ENCODE measurements around the gene ABL1.

Gene ABL1

GRCh38 chr9:130866474-130866965 is 31.5 kb downstream of the ABL1 start:
- peak overlapping the region; percentile 26 for H3K4me3 ChIP-seq (ENCODE audit: low read length)
- peak; percentile 46 for DNase-seq (ENCODE audit: low read depth, low spot score)

DNA sequence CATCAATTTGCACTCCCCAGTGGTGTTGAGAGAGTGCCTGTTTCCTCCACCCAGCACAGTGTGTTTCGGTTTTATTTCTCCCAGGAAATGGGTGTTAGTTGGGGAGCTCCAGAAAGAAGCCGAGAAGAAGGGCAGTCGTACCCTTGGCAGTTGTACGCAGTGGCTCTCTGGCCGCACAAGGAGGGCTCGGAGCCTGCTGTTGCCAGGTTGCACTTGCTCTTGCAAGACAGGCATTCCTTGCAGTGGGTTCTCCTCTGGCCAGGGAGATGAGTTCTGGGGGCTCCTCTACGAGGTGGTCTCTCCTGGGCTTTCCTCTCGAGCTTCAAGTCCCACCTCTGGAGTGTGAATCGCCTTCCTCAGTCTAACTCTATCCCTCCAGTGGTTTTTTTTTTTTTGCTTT is 32.5 kb downstream of the ABL1 start:
- no peak overlapping the region for H3K4me3 ChIP-seq (ENCODE audit: low read length)
- DNase-seq (ENCODE audit: low read depth, low spot score) = no peak

- no peak overlapping the region for H3K4me3 ChIP-seq (ENCODE audit: low read length)
- peak; percentile 23 for DNase-seq (ENCODE audit: low read depth, low spot score)
These were observed 33.2 kb downstream of the ABL1 start for GRCh38 chr9:130868230-130868629.

GRCh38 chr9:130869250-130869649 is 34.2 kb downstream of the ABL1 start:
- H3K4me3 ChIP-seq (ENCODE audit: low read length) = no peak overlapping the region
- no peak for DNase-seq (ENCODE audit: low read depth, low spot score)

DNA sequence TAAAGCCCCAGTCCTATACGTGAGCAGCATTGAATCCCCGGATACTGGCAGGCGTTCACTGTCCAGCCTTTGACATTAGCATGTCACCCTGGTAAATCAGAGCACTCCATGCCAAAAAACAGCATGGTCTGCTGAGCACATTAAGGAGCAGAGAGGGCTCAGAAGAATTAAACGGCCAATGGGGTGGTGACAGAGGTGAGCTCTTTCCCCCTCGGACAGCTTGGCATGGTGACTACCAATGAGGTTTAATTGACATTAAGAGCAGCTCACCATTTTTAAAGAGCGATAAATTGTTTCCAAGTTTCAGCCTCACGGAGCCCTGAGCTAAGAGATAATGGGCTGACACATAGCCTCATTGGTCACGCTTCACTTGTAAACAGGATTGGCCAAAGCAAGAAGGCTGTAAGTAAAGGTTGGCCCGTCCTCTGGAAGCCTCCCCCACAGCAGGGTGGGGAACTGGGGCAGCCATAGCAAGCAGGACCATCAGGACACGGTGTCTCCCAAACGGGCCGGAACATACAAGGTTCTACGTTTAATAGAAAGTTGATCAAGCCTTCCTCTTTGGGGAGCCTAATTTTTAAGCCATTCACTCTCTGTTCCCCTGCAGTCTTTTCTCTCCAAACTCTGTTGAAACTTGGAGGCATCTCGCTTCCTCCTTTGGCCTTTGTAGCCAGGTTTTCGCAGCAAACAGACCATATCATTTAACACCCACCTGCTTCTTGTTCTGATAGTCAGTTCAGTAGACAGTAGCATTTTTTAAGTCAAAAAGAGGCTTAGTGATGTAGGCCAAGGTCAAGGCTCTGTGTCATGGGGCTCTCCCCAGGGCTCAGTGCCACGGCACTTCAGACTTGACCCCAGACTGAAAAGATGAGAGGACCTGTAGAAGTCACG is 35.7 kb downstream of the ABL1 start:
- no peak overlapping the region for H3K4me3 ChIP-seq (ENCODE audit: low read length)
- no peak for DNase-seq (ENCODE audit: low read depth, low spot score)

DNA sequence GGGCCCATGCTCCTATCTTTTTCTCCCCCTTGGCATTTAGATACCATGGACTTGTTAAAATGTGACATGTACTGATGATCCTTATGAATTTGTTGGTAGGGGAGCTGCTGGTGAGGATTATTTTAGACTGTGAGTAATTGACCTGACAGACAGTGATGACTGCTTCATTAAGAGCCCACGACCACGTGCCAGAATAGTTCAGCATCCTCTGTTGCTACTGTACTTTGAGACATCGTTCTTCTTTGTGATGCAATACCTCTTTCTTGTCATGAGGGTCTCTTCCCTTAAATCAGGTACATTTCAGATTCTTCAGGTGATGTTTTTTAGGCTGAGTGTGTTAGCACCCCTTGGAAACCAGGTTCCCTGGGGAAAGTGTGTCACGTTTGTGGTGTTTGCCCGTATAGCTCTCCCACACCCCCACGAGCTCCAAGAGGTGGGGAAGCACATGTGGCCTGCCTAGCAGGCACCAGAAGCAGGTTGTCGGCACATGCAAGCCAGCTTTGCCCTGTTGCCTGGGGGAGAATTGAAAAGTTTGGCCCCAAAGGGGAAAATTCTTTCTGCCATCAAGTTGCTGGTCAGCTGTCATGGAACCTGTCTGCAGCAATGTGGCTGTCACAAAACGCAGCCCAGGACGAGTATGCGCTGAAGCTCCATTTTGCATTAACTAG is 36.5 kb downstream of the ABL1 start:
- no peak overlapping the region for H3K4me3 ChIP-seq (ENCODE audit: low read length)
- DNase-seq (ENCODE audit: low read depth, low spot score) = no peak

- no peak overlapping the region for H3K4me3 ChIP-seq (ENCODE audit: low read length)
- DNase-seq (ENCODE audit: low read depth, low spot score) = no peak
These were observed 37.0 kb downstream of the ABL1 start for GRCh38 chr9:130872093-130872492.

- no peak for DNase-seq (ENCODE audit: low read depth, low spot score)
- no peak overlapping the region for H3K4me3 ChIP-seq (ENCODE audit: low read length)
These were observed 37.5 kb downstream of the ABL1 start for GRCh38 chr9:130872508-130872907.

DNA sequence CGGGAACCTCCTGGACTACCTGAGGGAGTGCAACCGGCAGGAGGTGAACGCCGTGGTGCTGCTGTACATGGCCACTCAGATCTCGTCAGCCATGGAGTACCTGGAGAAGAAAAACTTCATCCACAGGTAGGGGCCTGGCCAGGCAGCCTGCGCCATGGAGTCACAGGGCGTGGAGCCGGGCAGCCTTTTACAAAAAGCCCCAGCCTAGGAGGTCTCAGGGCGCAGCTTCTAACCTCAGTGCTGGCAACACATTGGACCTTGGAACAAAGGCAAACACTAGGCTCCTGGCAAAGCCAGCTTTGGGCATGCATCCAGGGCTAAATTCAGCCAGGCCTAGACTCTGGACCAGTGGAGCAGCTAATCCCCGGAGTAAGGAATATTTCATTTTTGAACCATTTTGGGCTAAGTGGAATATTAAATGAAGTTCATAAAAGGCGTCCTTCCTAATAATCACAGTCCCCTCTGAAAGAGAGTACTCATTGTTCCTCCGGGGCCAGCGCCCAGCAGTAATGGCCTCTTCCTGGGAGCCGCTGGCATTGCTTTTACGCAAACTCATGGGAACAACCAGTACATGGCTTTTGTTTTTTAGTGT is 38.0 kb downstream of the ABL1 start:
- no peak for DNase-seq (ENCODE audit: low read depth, low spot score)
- H3K4me3 ChIP-seq (ENCODE audit: low read length) = no peak overlapping the region

- H3K4me3 ChIP-seq (ENCODE audit: low read length) = no peak overlapping the region
- DNase-seq (ENCODE audit: low read depth, low spot score) = no peak
These were observed 38.9 kb downstream of the ABL1 start for GRCh38 chr9:130873966-130874365.

DNA sequence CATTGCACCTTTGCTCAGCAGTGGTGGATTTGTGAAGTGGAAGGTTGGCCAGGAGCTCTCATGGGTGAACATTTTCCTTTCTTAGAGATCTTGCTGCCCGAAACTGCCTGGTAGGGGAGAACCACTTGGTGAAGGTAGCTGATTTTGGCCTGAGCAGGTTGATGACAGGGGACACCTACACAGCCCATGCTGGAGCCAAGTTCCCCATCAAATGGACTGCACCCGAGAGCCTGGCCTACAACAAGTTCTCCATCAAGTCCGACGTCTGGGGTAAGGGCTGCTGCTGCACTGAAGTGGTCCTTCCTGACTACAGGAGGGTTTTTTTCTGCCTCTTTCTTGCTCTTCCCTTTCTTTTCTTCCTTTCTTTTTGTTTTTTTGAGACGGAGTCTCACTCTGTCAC is 39.7 kb downstream of the ABL1 start:
- DNase-seq (ENCODE audit: low read depth, low spot score) = no peak
- H3K4me3 ChIP-seq (ENCODE audit: low read length) = no peak overlapping the region

- H3K4me3 ChIP-seq (ENCODE audit: low read length) = no peak overlapping the region
- no peak for DNase-seq (ENCODE audit: low read depth, low spot score)
These were observed 42.2 kb downstream of the ABL1 start for GRCh38 chr9:130877300-130877699.

DNA sequence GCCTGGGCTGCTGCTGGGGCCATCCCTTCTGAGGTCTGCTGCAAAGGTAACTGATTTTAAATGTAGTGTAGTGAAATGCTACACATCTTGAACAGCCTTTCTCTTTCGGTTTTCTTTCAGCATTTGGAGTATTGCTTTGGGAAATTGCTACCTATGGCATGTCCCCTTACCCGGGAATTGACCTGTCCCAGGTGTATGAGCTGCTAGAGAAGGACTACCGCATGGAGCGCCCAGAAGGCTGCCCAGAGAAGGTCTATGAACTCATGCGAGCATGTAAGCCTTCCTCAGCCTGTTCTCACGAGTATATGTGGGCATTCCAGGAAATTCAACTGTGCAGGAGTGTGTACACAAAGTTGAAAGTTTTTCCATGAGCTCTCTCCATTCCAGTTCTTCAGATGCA is 43.2 kb downstream of the ABL1 start:
- no peak overlapping the region for H3K4me3 ChIP-seq (ENCODE audit: low read length)
- DNase-seq (ENCODE audit: low read depth, low spot score) = no peak

DNA sequence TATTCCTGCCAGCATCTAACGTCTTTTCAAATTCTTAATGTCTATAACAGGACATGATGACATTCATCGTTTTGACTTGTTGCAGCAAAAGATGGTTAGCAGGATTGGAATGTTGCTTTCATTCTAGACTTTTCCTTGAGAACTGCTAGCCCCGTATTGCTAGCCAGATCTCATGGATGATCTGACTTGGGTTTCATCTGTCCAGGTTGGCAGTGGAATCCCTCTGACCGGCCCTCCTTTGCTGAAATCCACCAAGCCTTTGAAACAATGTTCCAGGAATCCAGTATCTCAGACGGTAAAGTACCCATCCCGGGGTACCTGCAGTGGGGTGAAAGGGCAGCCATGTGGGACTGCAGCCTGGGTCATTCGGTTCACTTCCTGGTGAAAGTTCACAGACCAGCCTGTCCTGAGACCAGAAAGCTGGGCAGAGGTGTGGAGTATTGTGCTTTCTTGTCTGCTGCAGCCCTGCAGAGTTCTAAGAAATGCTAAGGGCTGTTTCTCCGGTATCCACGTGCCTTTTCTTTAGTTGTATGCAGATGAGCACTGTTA is 44.9 kb downstream of the ABL1 start:
- H3K4me3 ChIP-seq (ENCODE audit: low read length) = no peak overlapping the region

DNA sequence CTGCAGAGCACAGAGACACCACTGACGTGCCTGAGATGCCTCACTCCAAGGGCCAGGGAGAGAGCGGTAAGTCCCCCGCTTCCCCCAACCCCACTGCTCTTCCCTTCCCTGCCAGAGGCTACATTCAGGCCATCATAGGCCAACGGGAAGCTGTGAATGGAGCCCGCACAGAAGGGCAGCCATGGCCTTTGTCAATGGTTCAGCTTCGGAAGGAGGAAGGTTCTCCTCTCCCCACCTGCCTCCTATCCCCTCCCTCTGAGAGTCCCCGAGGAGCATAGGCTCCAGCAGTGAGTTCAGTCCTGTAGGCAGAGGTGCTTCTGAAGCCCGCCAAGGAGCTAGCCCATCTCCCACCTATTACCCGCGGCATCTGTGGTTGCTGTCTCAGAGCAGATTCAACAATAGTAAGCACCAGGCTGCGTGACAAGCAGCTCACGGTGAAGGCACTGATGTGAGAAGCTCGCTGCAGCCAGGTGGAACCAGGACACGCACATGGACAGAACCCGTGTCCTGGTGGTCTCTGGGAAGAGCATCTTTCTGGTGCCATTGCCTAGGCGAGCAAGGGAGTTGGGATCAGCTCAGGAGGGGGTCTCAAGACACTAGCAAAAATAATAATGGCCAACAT is 45.7 kb downstream of the ABL1 start:
- no peak for DNase-seq (ENCODE audit: low read depth, low spot score)
- H3K4me3 ChIP-seq (ENCODE audit: low read length) = no peak overlapping the region

More for the DNA sequence above, 44.9 kb downstream of the ABL1 start:
- no peak for DNase-seq (ENCODE audit: low read depth, low spot score)

GRCh38 chr9:130881516-130881915 is 46.5 kb downstream of the ABL1 start:
- no peak for DNase-seq (ENCODE audit: low read depth, low spot score)
- no peak overlapping the region for H3K4me3 ChIP-seq (ENCODE audit: low read length)

- no peak overlapping the region for H3K4me3 ChIP-seq (ENCODE audit: low read length)
- no peak for DNase-seq (ENCODE audit: low read depth, low spot score)
These were observed 47.7 kb downstream of the ABL1 start for GRCh38 chr9:130882696-130883225.

DNA sequence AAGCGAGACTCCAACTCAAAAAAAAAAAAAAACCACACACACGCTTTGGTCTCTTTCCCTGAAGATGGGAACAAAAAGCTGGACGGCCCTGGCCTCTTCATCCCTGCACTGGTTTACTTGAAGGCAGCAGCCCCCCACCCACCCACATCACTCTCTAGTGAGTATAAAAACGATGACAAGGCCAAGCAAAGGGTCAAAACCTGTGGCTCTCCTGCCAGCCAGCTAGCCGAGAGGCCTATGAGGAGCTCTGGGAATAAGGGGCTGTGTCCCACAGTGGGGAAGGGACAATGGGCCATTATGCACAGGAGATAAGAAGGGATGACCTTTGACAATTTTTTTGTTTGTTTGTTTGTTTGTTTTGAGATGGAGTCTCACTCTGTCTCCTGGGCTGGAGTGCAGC is 48.4 kb downstream of the ABL1 start:
- H3K4me3 ChIP-seq (ENCODE audit: low read length) = no peak overlapping the region
- DNase-seq (ENCODE audit: low read depth, low spot score) = no peak

DNA sequence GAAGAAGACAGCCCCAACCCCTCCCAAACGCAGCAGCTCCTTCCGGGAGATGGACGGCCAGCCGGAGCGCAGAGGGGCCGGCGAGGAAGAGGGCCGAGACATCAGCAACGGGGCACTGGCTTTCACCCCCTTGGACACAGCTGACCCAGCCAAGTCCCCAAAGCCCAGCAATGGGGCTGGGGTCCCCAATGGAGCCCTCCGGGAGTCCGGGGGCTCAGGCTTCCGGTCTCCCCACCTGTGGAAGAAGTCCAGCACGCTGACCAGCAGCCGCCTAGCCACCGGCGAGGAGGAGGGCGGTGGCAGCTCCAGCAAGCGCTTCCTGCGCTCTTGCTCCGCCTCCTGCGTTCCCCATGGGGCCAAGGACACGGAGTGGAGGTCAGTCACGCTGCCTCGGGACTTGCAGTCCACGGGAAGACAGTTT is 49.1 kb downstream of the ABL1 start:
- no peak overlapping the region for H3K4me3 ChIP-seq (ENCODE audit: low read length)
- no peak for DNase-seq (ENCODE audit: low read depth, low spot score)

Measured in Jurkat, Clone E6-1 (cell line).